ENCODE measurements around the gene IGBP1.

DNA sequence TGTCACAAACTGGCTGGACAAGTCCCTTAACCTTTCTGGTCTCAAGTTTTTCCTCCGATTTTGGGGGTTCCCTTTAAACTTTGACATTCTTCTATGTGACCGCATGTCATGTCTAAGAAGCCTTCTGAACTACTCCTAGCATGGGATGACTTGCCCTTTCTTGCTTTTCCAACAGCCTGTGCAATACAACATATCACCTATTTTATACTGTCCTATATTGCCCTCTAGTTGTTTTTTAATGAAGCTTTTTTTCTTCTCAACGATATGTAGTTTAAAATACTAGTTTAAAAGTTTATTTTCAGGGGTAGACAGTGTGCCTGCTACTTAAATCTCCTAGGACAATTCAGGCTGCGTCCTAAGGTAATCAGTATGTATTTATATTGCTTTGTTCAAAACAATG lies 1.0 kb upstream of the IGBP1 start:
- no peak for TF ChIP-seq POLR2A (IDR thresholded peaks at IDR 0.05)
- TF ChIP-seq, protein P1, sequence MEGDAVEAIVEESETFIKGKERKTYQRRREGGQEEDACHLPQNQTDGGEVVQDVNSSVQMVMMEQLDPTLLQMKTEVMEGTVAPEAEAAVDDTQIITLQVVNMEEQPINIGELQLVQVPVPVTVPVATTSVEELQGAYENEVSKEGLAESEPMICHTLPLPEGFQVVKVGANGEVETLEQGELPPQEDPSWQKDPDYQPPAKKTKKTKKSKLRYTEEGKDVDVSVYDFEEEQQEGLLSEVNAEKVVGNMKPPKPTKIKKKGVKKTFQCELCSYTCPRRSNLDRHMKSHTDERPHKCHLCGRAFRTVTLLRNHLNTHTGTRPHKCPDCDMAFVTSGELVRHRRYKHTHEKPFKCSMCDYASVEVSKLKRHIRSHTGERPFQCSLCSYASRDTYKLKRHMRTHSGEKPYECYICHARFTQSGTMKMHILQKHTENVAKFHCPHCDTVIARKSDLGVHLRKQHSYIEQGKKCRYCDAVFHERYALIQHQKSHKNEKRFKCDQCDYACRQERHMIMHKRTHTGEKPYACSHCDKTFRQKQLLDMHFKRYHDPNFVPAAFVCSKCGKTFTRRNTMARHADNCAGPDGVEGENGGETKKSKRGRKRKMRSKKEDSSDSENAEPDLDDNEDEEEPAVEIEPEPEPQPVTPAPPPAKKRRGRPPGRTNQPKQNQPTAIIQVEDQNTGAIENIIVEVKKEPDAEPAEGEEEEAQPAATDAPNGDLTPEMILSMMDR (IDR thresholded peaks at IDR 0.05) = no peak
